DND-41 (cell line): ENCODE measurements around the gene GRID1.

Experiments used
- EZH2 ChIP-seq: IDR thresholded peaks from 3 replicates; pipeline ENCODE4 v1.6.1; 2012; ENCODE audit warnings: borderline replicate concordance, low read depth, mild to moderate bottlenecking, moderate library complexity, low read length, inconsistent platforms; ENCODE audit not compliant: severe bottlenecking
- TF ChIP-seq, protein P1 (sequence below): IDR thresholded peaks from 2 replicates; pipeline ENCODE4 v1.5.1; 2012; ENCODE audit warnings: borderline replicate concordance, low read length, moderate library complexity, mild to moderate bottlenecking; ENCODE audit not compliant: poor library complexity, severe bottlenecking; ENCODE audit errors: extremely low read depth

DNA sequence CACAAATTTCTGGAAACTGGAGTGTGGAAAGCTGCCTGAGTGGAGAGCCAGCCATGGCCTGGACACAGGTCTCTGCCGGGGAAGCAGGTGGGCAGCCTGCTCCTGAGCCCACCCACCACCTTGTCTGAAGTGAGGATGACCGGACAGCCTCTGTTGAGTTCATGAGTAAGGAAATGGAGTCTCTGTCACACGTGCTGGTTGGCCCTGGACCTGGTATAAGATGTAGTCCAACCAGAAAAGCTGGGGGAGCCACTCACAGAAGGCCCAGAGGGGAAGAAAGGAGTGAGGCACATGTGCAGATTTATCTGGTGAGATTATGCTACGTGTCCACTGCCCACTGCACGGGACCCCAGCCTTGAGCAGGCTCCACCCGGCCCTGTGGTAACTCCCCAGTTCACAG, 383.5 kb downstream of the GRID1 start:
- TF ChIP-seq, protein P1, sequence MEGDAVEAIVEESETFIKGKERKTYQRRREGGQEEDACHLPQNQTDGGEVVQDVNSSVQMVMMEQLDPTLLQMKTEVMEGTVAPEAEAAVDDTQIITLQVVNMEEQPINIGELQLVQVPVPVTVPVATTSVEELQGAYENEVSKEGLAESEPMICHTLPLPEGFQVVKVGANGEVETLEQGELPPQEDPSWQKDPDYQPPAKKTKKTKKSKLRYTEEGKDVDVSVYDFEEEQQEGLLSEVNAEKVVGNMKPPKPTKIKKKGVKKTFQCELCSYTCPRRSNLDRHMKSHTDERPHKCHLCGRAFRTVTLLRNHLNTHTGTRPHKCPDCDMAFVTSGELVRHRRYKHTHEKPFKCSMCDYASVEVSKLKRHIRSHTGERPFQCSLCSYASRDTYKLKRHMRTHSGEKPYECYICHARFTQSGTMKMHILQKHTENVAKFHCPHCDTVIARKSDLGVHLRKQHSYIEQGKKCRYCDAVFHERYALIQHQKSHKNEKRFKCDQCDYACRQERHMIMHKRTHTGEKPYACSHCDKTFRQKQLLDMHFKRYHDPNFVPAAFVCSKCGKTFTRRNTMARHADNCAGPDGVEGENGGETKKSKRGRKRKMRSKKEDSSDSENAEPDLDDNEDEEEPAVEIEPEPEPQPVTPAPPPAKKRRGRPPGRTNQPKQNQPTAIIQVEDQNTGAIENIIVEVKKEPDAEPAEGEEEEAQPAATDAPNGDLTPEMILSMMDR = no peak
- TF ChIP-seq EZH2 = no peak
